GM12892 (cell line): Measurements from ENCODE around the gene KRTAP19-5. TPM values are rescaled to one million over a fixed set of nuclear protein-coding genes. Genes with fewer than 3 reads are reported as not detected.
"Not testable (repeated sequence)": the region's sequence is repeated elsewhere in the genome, so short reads cannot be mapped to it uniquely, and the experiment has no call there.

Source experiments
- DNase-seq: peaks from one replicate; pipeline ENCODE4 v3.0.0; 2011; ENCODE audit not compliant: insufficient read length
- FAIRE-seq: peaks from 2 replicates; lab custom pipeline; 2011; peaks lifted over from hg19 to GRCh38; lab: Jason Lieb, UNC
- POLR2A ChIP-seq: IDR thresholded peaks from 2 replicates; pipeline ENCODE4 v1.6.1; 2011; ENCODE audit warnings: low read depth, low read length, control low read depth
- POLR2AphosphoS5 ChIP-seq: IDR thresholded peaks from 2 replicates; pipeline ENCODE4 v1.6.1; 2011; ENCODE audit warnings: low read depth, low read length, control low read depth
- TAF1 ChIP-seq: IDR thresholded peaks from 2 replicates; pipeline ENCODE4 v1.6.1; 2011; ENCODE audit warnings: low read depth, mild to moderate bottlenecking, control low read depth, low read length, borderline replicate concordance
- polyA plus RNA-seq: library from polyadenylated mRNA; unstranded; fragments of >200 nt; gene quantifications from one replicate; pipeline ENCODE4 v1.2.1, GENCODE V29; 2012; ENCODE audit warnings: missing spikeins, inconsistent platforms; ENCODE audit not compliant: missing spikeins

KRTAP19-5 gene
- not detected for polyA plus RNA-seq

DNA sequence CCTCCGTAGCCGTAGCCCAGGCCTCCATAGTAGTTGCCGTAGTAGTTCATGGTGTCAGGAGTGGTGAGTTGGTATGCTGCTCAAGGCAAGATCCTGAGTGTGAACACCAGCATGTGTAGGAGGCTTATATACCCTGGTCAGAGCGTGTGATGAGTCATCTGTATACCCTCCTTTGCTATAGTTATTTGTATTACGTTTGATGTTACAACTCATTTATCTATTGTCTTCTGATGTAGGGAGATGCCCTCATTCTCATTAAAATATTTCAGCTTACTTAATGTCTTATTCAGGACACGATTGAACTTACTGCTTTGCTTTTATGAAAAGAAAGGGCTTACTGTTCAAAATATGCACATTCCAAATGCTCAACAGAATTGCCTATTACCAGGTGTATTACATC, at the start of gene KRTAP19-5:
Gene KRTAP19-5, minus strand, starts transcription at position 101 of the 400 bp plus-strand sequence. Its CDS starts 51 bp downstream, at position 50.
- FAIRE-seq = no peak
- TF ChIP-seq TAF1 (no peak), POLR2AphosphoS5 (no peak), POLR2A (no peak)
- no peak for DNase-seq

- FAIRE-seq = no peak
- no peak for DNase-seq
- TF ChIP-seq TAF1 = no peak
- TF ChIP-seq POLR2AphosphoS5 = no peak
- TF ChIP-seq POLR2A = no peak
Observed at GRCh38 chr21:30541764-30542163, 39.8 kb upstream of the KRTAP19-5 start, which contains the start of gene KRTAP19-6. TSS of gene KRTAP19-6 (minus strand) at chr21:30541864. CDS start at chr21:30541833, 31 bp downstream.

DNA sequence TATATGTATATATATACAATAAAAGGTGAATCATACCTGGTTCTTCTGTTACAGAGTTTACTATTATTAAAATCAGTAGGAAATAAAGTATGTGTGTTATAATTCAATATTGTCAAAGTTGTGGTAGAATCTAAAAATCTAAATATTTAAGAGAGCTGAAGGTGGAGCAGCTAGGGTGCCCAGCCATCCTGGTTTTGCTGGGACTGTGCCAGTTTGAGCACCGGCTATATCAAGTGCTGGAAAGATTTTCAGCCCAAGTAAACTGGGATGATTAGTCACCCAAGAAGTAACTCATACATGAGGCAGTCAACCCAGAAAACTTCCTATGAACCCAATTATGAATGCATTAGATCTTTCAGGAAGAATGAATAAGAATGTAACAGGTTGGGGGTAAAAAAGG, 16.9 kb upstream of the KRTAP19-5 start:
- TF ChIP-seq POLR2A (no peak), POLR2AphosphoS5 (no peak), TAF1 (no peak)
- FAIRE-seq (no peak), DNase-seq (no peak)

GRCh38 chr21:30515681-30516080, 13.7 kb upstream of the KRTAP19-5 start:
- FAIRE-seq (no peak), DNase-seq (no peak)
- TF ChIP-seq POLR2A (no peak), TAF1 (no peak), POLR2AphosphoS5 (no peak)

DNA sequence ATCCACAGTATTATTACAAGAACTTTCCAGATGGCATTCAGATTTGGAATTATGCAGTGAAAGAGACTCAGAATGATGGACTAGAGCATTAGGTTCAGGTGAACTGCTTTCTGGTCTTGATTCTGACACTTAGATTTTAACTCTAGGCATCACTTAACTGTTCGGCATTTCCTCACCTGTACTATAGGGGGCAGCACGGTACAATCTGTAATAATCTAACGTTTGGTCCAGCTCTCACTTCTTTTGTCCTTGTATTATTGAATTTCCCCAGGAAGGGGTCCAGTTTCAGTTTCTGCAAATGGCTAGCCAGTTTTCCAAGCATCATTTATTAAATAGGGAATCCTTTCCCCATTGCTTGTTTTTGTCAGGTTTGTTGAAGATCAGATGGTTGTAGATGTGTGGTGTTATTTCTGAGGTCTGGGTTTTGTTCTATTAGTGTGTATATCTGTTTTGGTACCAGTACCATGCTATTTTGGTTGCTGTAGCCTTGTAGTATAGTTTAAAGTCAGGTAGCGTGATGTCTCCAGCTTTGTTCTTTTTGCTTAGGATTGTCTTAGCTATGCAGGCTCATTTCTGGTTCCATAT, 3.8 kb upstream of the KRTAP19-5 start:
- DNase-seq, FAIRE-seq: not testable (repeated sequence)

GRCh38 chr21:30497065-30497464, 4.9 kb downstream of the KRTAP19-5 start, which contains the start of gene KRTAP19-4:
TSS of gene KRTAP19-4 (minus strand) at chr21:30497165. CDS start at chr21:30497110, 55 bp downstream.
- DNase-seq = no peak
- FAIRE-seq = no peak
- TF ChIP-seq POLR2AphosphoS5 = no peak
- TF ChIP-seq TAF1 = no peak
- no peak for TF ChIP-seq POLR2A

DNA sequence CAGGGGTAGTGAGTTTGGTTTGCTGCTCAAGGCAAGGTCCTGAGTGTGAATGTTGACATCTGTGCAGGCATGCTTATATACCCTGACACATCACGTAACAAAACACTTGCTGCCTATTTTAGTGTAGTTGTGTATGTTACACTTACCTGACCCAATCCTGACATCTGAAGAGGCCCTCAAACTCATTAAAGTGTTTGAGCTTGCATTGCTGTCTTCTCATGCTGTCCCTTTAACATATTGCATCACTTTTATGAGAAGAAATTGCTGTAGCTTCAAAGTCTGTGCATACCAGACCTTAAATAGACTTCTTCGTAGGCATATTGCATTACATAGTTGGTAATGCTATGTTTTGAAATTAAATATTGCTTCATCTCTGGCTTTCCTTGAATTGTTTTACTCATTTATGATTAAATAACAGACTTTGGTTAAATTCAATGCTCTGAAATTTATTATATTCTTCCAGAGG, 9.9 kb downstream of the KRTAP19-5 start, which contains the start of gene KRTAP19-3:
Gene KRTAP19-3, minus strand, starts transcription at position 51 of the 466 bp plus-strand sequence. CDS start 56 bp downstream, outside the sequence.
- TF ChIP-seq POLR2A (no peak), POLR2AphosphoS5 (no peak), TAF1 (no peak)
- DNase-seq (no peak), FAIRE-seq (no peak)

GRCh38 chr21:30487336-30487735, 14.6 kb downstream of the KRTAP19-5 start, which contains the start of gene KRTAP19-2:
TSS of gene KRTAP19-2 (minus strand) at chr21:30487436. CDS start at chr21:30487348, 88 bp downstream.
- TF ChIP-seq POLR2A (no peak), POLR2AphosphoS5 (no peak)
- no peak for DNase-seq
- no peak for FAIRE-seq

- DNase-seq (no peak), FAIRE-seq (no peak)
- no peak for TF ChIP-seq POLR2A
- TF ChIP-seq TAF1 = no peak
- no peak for TF ChIP-seq POLR2AphosphoS5
Observed at GRCh38 chr21:30486180-30486579, 15.8 kb downstream of the KRTAP19-5 start.

DNA sequence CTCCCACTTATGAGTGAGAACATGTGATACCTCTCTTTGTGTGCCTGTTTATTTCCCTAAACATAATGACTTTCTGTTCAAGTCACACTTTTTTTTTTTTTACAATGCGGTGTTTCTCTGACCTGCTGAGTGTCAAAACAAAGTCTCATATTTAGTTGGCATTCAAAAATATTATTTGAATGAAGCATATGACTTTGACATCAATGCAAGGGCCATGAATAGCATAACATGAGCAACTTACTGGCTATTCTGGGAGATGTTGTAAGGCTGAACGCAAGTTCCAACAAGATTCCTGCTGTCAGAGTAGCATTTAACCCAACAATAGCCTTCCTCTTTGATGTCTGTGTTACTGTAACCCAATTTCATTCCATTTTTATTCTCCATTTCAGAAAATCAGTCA, 19.8 kb downstream of the KRTAP19-5 start:
- no peak for DNase-seq
- FAIRE-seq = no peak
- no peak for TF ChIP-seq TAF1

GRCh38 chr21:30480145-30480544, 21.8 kb downstream of the KRTAP19-5 start, which contains the start of gene KRTAP19-1:
TSS of gene KRTAP19-1 (minus strand) at chr21:30480367. CDS start at chr21:30480317, 50 bp downstream.
- FAIRE-seq = no peak
- no peak for DNase-seq
- no peak for TF ChIP-seq POLR2A
- TF ChIP-seq TAF1 = no peak
- TF ChIP-seq POLR2AphosphoS5 = no peak

GRCh38 chr21:30479259-30479658, 22.7 kb downstream of the KRTAP19-5 start:
- no peak for FAIRE-seq
- no peak for TF ChIP-seq POLR2AphosphoS5
- no peak for TF ChIP-seq TAF1
- TF ChIP-seq POLR2A = no peak
- no peak for DNase-seq
